GM23248 (cell line): Measurements from ENCODE around the gene VTI1A. TPM values are rescaled to one million over a fixed set of nuclear protein-coding genes. Genes with fewer than 3 reads are reported as not detected.
A peak's percentile ranks its signal among the peaks of the same experiment; 100 is the strongest.

ENCODE experiments used
- DNase-seq: peaks from one replicate; pipeline ENCODE4 v3.0.0-alpha.2; 2015
- H2AFZ ChIP-seq: fragments of 200-600 bp; sonication (generic); 2 replicates; pipeline ENCODE4 v1.6.1; 2016; ENCODE audit warnings: antibody characterized with exemption
- H3F3A ChIP-seq: fragments of 200-600 bp; sonication (generic); 2 replicates; pipeline ENCODE4 v1.6.1; 2016; ENCODE audit warnings: mild to moderate bottlenecking, antibody characterized with exemption, mixed run types; ENCODE audit not compliant: insufficient read depth
- H3K27ac ChIP-seq: fragments of 200-600 bp; sonication (generic); 2 replicates; pipeline ENCODE4 v1.5.1; 2016; ENCODE audit warnings: mild to moderate bottlenecking
- H3K27me3 ChIP-seq: fragments of 200-600 bp; sonication (generic); replicated peaks from 2 replicates; pipeline ENCODE4 v1.6.1; 2016; ENCODE audit warnings: mild to moderate bottlenecking; ENCODE audit not compliant: insufficient read depth
- H3K36me3 ChIP-seq: fragments of 200-600 bp; sonication (generic); 2 replicates; pipeline ENCODE4 v1.6.1; 2016; ENCODE audit warnings: low read depth, mild to moderate bottlenecking
- H3K4me1 ChIP-seq: fragments of 200-600 bp; sonication (generic); 2 replicates; pipeline ENCODE4 v1.6.1; 2016; ENCODE audit warnings: mild to moderate bottlenecking; ENCODE audit not compliant: insufficient read depth
- H3K4me2 ChIP-seq: fragments of 200-600 bp; sonication (generic); one replicate; pipeline ENCODE4 v1.6.1; 2016; ENCODE audit warnings: mild to moderate bottlenecking; ENCODE audit not compliant: unreplicated experiment
- H3K4me3 ChIP-seq: fragments of 200-600 bp; sonication (generic); 2 replicates; pipeline ENCODE4 v1.5.1; 2016; ENCODE audit warnings: mild to moderate bottlenecking
- H3K79me2 ChIP-seq: fragments of 200-600 bp; sonication (generic); 2 replicates; pipeline ENCODE4 v1.6.1; 2016; ENCODE audit warnings: mild to moderate bottlenecking; ENCODE audit not compliant: insufficient read depth
- H3K9ac ChIP-seq: fragments of 200-600 bp; sonication (generic); 2 replicates; pipeline ENCODE4 v1.6.1; 2016; ENCODE audit warnings: mild to moderate bottlenecking
- H3K9me2 ChIP-seq: fragments of 200-600 bp; sonication (generic); 2 replicates; pipeline ENCODE4 v1.6.1; 2016; ENCODE audit warnings: mixed run types, mild to moderate bottlenecking, moderate library complexity; ENCODE audit not compliant: insufficient read depth
- H3K9me3 ChIP-seq: fragments of 200-600 bp; sonication (generic); one replicate; pipeline ENCODE4 v1.6.1; 2017; ENCODE audit warnings: low read depth
- H4K20me1 ChIP-seq: fragments of 200-600 bp; sonication (generic); 2 replicates; pipeline ENCODE4 v1.6.0; 2016; ENCODE audit not compliant: insufficient read depth
- EZH2 ChIP-seq: fragments of 200-600 bp; sonication (generic); IDR thresholded peaks from 2 replicates; pipeline ENCODE4 v1.6.1; 2018; ENCODE audit warnings: antibody characterized with exemption, mild to moderate bottlenecking; ENCODE audit not compliant: insufficient read depth, poor library complexity, severe bottlenecking
- EZH2phosphoT487 ChIP-seq: fragments of 200-600 bp; sonication (generic); IDR thresholded peaks from 2 replicates; pipeline ENCODE4 v1.6.1; 2018; ENCODE audit warnings: antibody characterized with exemption, moderate library complexity, mild to moderate bottlenecking, low read depth; ENCODE audit not compliant: insufficient read depth
- WGBS, 2 experiments: methylation state at CpG; one replicate each; pipeline ENCODE4 v1.1.6; 2015 to 2017; ENCODE audit warnings: low lambda C conversion rate in 2 of 2, low coverage in 1 of 2; ENCODE audit errors: missing lambda C conversion rate in 2 of 2; 5-methylcytosine and 5-hydroxymethylcytosine counted together
- in situ Hi-C: fragments of 300-500 bp; cut with MboI; formaldehyde crosslinking; loops from 2 replicates; pipeline ENCODE4 v1.15.0; 2020
- polyA plus RNA-seq: library from polyadenylated mRNA; unstranded; fragments of >200 nt; fragmentation: Nextera tagmentation; extraction: Ambion mirVana; gene quantifications from 2 replicates; pipeline ENCODE4 v1.2.1, GENCODE V29; 2016
- total RNA-seq: library from RNA; depleted of rRNA; stranded (reverse); fragments of >200 nt; shearing (Covaris generic); gene quantifications from 2 replicates; pipeline ENCODE4 v1.2.3, GENCODE V29; 2014

VTI1A gene
- total and polyA plus RNA-seq, 2 experiments from 2014 or later, result 21.6 to 26.4 TPM

DNA sequence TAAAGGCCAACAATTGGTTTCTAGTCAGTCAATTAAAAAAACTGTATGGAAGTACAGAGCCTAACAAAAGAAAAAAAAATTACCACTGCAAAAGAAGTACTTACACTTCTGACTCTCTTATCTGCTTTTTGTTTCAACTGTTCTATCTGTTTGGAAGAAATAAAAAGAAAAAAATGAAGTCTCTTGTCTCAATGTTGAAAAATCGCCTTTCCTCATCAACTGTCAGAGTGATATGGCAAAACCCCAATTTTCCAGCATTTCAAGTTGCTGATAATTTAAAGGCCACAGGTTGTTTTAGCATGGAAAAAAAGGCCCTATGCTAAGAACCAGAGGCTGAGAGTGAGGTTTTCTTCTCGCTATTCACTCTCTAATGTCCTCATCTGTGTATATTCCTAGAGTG, 13.9 kb upstream of the VTI1A start:
- in situ Hi-C loops, result loop anchor here (25.0 kb wide), 1 partner anchor 271 kb away; no protein-coding TSS in a partner anchor
- H3K9me2 ChIP-seq, result no peaks in the 10 kb centered on the region

DNA sequence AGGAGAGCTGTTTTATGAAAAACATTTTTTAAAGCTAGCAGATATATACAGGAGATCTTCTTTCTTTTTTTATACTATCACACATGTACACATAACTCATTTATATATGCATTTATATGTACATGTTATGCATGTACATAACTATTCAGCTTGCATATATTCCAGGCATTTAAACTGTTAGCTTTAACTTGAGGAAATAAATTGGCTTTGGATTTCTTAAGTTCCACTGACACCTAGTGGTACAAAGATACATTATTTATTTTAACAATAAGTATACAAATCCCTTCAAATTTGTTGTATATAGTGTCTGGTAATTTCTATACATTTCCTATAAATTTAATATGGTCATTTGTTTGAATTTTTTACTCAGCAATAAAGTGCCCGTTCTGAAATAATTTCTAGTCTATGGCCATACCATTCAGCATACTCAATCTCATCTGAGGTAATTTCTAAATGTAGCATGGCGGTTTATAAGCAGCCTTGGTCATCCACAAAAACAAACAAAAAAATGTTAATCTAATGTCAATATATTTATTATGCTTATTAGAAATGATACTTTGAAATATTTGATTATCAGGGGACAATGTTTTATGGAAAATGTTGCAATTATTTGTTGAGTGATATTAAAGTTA, 11.9 kb upstream of the VTI1A start:
- peaks cover 74% of the 10 kb centered on the region for H3K36me3 ChIP-seq
- in situ Hi-C loops, result loop anchor here (25.0 kb wide), 1 partner anchor 273 kb away; no protein-coding TSS in a partner anchor
- 74 to 79% methylated on average over 2 of the region's 2 CpGs for WGBS, 2 experiments

More for the DNA sequence above, 13.9 kb upstream of the VTI1A start:
- Histone ChIP-seq H3K9ac (no peak overlapping the region), H4K20me1 (no peaks in the 10 kb centered on the region), H3K27ac (no peak overlapping the region), H3K9me3 (no peaks in the 10 kb centered on the region), H3K4me1 (no peaks in the 10 kb centered on the region), H3K27me3 (no peaks in the 10 kb centered on the region), H3K79me2 (no peaks in the 10 kb centered on the region), H3K36me3 (peaks cover 63% of the 10 kb centered on the region), H2AFZ (no peak overlapping the region), H3F3A (peaks cover 13% of the 10 kb centered on the region; the same call in 1 of the 2 replicates), H3K4me3 (no peak overlapping the region), H3K4me2 (no peak overlapping the region)
- 96 to 100% methylated on average over 2 of the region's 2 CpGs for WGBS, 2 experiments
- no peak for DNase-seq
- no peak for TF ChIP-seq EZH2
- TF ChIP-seq EZH2phosphoT487, result no peak

GRCh38 chr10:112438356-112438755, 8.7 kb upstream of the VTI1A start:
- WGBS, 2 experiments, result 89 to 91% methylated on average over 4 of the region's 4 CpGs
- Histone ChIP-seq H3K27ac (no peak overlapping the region), H3F3A (peaks cover 21% of the 10 kb centered on the region; the same call in 1 of the 2 replicates), H4K20me1 (no peaks in the 10 kb centered on the region), H3K79me2 (no peaks in the 10 kb centered on the region), H3K36me3 (peaks cover 62% of the 10 kb centered on the region), H3K9me3 (no peaks in the 10 kb centered on the region), H2AFZ (no peak overlapping the region), H3K4me1 (no peaks in the 10 kb centered on the region), H3K4me2 (no peak overlapping the region), H3K9ac (no peak overlapping the region), H3K4me3 (no peak overlapping the region), H3K9me2 (no peaks in the 10 kb centered on the region), H3K27me3 (no peaks in the 10 kb centered on the region)
- DNase-seq, result no peak
- TF ChIP-seq EZH2phosphoT487 (no peak), EZH2 (no peak)
- in situ Hi-C loops, result loop anchor here (25.0 kb wide), 1 partner anchor 276 kb away; no protein-coding TSS in a partner anchor

More for the DNA sequence above, 11.9 kb upstream of the VTI1A start:
- Histone ChIP-seq H3K9ac (no peak overlapping the region), H3K4me2 (no peak overlapping the region), H3K27me3 (no peaks in the 10 kb centered on the region), H4K20me1 (no peaks in the 10 kb centered on the region), H3K79me2 (no peaks in the 10 kb centered on the region), H3F3A (peaks cover 21% of the 10 kb centered on the region; the same call in 1 of the 2 replicates), H3K27ac (no peak overlapping the region), H3K4me3 (no peak overlapping the region), H3K9me3 (no peaks in the 10 kb centered on the region), H2AFZ (no peak overlapping the region), H3K9me2 (no peaks in the 10 kb centered on the region), H3K4me1 (no peaks in the 10 kb centered on the region)
- no peak for TF ChIP-seq EZH2
- no peak for TF ChIP-seq EZH2phosphoT487
- peak; percentile 68 for DNase-seq

DNA sequence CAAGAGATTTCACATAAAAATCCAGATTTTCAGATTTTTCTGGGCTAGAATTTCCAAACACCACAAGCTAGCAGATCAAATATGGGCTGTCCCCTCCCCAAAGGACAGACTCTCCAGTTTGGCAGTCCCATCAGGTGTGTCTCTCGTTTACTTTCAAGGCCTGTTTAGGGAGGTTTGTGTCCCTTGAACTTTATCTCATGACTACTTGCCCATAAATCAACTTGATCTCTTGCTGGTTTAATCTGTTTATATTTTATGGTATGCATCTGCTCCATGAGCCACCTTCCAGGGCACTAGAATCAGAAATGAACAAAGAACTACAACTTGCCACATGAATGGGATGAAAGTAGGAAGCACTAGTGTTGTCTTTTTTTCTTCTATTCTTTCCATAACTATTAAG, 5.5 kb upstream of the VTI1A start:
- Histone ChIP-seq H2AFZ (no peak overlapping the region), H3K9ac (no peak overlapping the region), H3K36me3 (peaks cover 58% of the 10 kb centered on the region), H3K79me2 (peaks cover 20% of the 10 kb centered on the region), H3K9me3 (no peaks in the 10 kb centered on the region), H3K4me2 (no peak overlapping the region), H3F3A (peaks cover 13% of the 10 kb centered on the region; the same call in 1 of the 2 replicates), H4K20me1 (no peaks in the 10 kb centered on the region), H3K4me1 (peaks cover 7% of the 10 kb centered on the region; the same call in 1 of the 2 replicates), H3K27me3 (no peaks in the 10 kb centered on the region), H3K27ac (no peak overlapping the region), H3K9me2 (no peaks in the 10 kb centered on the region), H3K4me3 (no peak overlapping the region)
- DNase-seq, result no peak
- TF ChIP-seq EZH2 (no peak), EZH2phosphoT487 (no peak)
- in situ Hi-C loops, result loop anchor here (25.0 kb wide), 1 partner anchor 279 kb away; no protein-coding TSS in a partner anchor
- WGBS, 2 experiments, result 91 to 100% methylated on average over 1 of the region's 1 CpG
